T-cell (primary cell): ENCODE results near the gene HCST. TPM values are rescaled to one million over a fixed set of nuclear protein-coding genes. Genes with fewer than 3 reads are reported as not detected.

ENCODE experiments used
- ATAC-seq, 4 experiments: fragments of 200-7000 bp in 3 of 4; fragments of 150-1000 bp in 1 of 4; cut with Tn5 transposase; replicated peaks in 1 of 4; 1 replicate in 3 of 4; 2 replicates in 1 of 4; pipeline ENCODE4 v1.10.0; 2021; ENCODE audit warnings: moderate library complexity in 3 of 4, mild to moderate bottlenecking in 2 of 4, moderate number of reproducible peaks in 1 of 4
- CTCF ChIA-PET, 2 donors: fragments of 300-600 bp; sonication (Branson Sonifier 250); formaldehyde crosslinking; loops; one replicate each; lab custom pipeline; 2022; ENCODE audit warnings: antibody characterized with exemption in 2 of 2; lab: Charles Lee
- POLR2A ChIA-PET, 2 donors: fragments of 300-600 bp; sonication (Branson Sonifier 250); formaldehyde crosslinking; loops; one replicate each; lab custom pipeline; 2022; ENCODE audit warnings: antibody characterized with exemption in 2 of 2; lab: Charles Lee
- DNase-seq, 35 experiments: peaks; one replicate each; pipeline versions ENCODE4 v3.0.0 to v3.0.0-alpha.2; 2013 to 2023
- H3K27ac ChIP-seq: one replicate; pipeline ENCODE4 v1.5.1; 2013; ENCODE audit warnings: low read length
- H3K27me3 ChIP-seq, 2 experiments: replicated peaks in 1 of 2; 1 replicate in 1 of 2; 2 replicates in 1 of 2; pipeline versions ENCODE4 v1.6.1 to v1.7.0; 2013; ENCODE audit warnings: low read length in 1 of 2, mixed read lengths in 1 of 2; ENCODE audit not compliant: control insufficient read depth in 2 of 2, insufficient read depth in 2 of 2; ENCODE audit errors: extremely low read depth in 1 of 2
- H3K36me3 ChIP-seq, 2 donors: 1 replicate in 1 of 2; 2 replicates in 1 of 2; pipeline versions ENCODE4 v1.6.1 to v1.7.0; 2013; ENCODE audit warnings: low read length in 1 of 2; ENCODE audit not compliant: control insufficient read depth in 2 of 2, insufficient read depth in 1 of 2; ENCODE audit errors: extremely low read depth in 1 of 2
- H3K4me1 ChIP-seq, 2 experiments: 1 replicate in 1 of 2; 2 replicates in 1 of 2; pipeline versions ENCODE4 v1.6.1 to v1.7.0; 2013; ENCODE audit warnings: low read length in 2 of 2, mixed read lengths in 1 of 2; ENCODE audit not compliant: insufficient read depth in 2 of 2, control insufficient read depth in 1 of 2; ENCODE audit errors: extremely low read depth in 1 of 2
- H3K4me3 ChIP-seq, 2 donors: 1 replicate in 1 of 2; 2 replicates in 1 of 2; pipeline versions ENCODE4 v1.5.1 to v1.7.0; 2013; ENCODE audit warnings: mild to moderate bottlenecking in 2 of 2, low read length in 1 of 2, moderate library complexity in 1 of 2; ENCODE audit not compliant: control insufficient read depth in 1 of 2; ENCODE audit errors: extremely low read depth in 1 of 2
- H3K9me3 ChIP-seq: 2 replicates; pipeline ENCODE4 v1.7.0; 2013
- H3K27ac Mint-ChIP-seq, 2 donors: one replicate each; pipeline ENCODE4 v1.8.0; 2020 to 2021; ENCODE audit warnings: mild to moderate bottlenecking in 2 of 2, mixed read lengths in 2 of 2
- H3K27me3 Mint-ChIP-seq, 2 donors: one replicate each; pipeline ENCODE4 v1.8.0; 2021 to 2022; ENCODE audit warnings: mixed read lengths in 2 of 2
- H3K36me3 Mint-ChIP-seq: one replicate; pipeline ENCODE4 v1.8.0; 2021; ENCODE audit warnings: mixed read lengths
- H3K4me1 Mint-ChIP-seq, 3 donors: one replicate each; pipeline ENCODE4 v1.8.0; 2020 to 2022; ENCODE audit warnings: mixed read lengths in 3 of 3, mild to moderate bottlenecking in 1 of 3
- H3K4me3 Mint-ChIP-seq, 3 donors: one replicate each; pipeline ENCODE4 v1.8.0; 2020 to 2022; ENCODE audit warnings: mild to moderate bottlenecking in 3 of 3, mixed read lengths in 3 of 3, moderate library complexity in 3 of 3
- H3K9me3 Mint-ChIP-seq, 3 donors: one replicate each; pipeline ENCODE4 v1.8.0; 2020 to 2022; ENCODE audit warnings: mixed read lengths in 3 of 3
- WGBS: methylation state at CpG from one replicate; pipeline ENCODE4 v1.1.5; 2013; ENCODE audit warnings: missing lambda C conversion rate; ENCODE audit not compliant: insufficient coverage; 5-methylcytosine and 5-hydroxymethylcytosine counted together
- total RNA-seq, 35 experiments: library from RNA in 6 of 35; stranded (reverse) in 6 of 35; fragments of 120-200 nt in 1 of 35; gene quantifications; one replicate each; pipeline versions ENCODE4 v1.2.1 to v1.2.4 and lab custom pipeline; 2013 to 2026

Gene HCST
- total RNA-seq, 5 donors from 2014 or later (not counting 1 experiment from before 2014, with no cell fraction given): 60.1 to 165 (median 77.2) TPM

DNA sequence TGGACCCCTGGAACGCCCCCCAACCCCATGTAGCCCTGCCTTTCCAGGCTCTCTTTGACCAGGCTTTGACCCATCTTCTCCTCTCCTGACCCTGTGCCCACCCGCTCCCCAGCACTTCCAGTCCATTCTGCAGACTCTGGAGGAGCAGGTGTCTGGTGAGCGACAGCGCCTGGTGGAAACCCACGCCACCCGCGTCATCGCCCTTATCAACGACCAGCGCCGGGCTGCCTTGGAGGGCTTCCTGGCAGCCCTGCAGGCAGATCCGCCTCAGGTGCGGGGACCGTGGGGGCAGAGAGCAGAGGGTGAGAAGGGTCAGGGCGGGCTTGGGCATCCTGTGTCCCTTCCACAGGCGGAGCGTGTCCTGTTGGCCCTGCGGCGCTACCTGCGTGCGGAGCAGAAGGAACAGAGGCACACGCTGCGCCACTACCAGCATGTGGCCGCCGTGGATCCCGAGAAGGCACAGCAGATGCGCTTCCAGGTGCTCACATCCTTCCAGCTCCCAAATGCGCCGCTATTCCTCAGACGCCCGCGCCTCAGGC lies 27.9 kb upstream of the HCST start:
- no peaks in the 10 kb centered on the region for H3K36me3 Mint-ChIP-seq
- no peaks in the 10 kb centered on the region for H3K9me3 Mint-ChIP-seq
- Histone ChIP-seq H3K9me3 (no peaks in the 10 kb centered on the region), H3K27me3 (peaks cover 3 to 78% of the 10 kb centered on the region in 2 experiments), H3K27ac (no peak overlapping the region), H3K4me3 (no peak overlapping the region), H3K4me1 (peaks cover 0 to 13% of the 10 kb centered on the region in 2 experiments), H3K36me3 (no peaks in the 10 kb centered on the region)
- DNase-seq: no peak
- no peak overlapping the region for H3K27ac Mint-ChIP-seq
- H3K4me3 Mint-ChIP-seq: no peak overlapping the region
- ChIA-PET POLR2A (no interaction called here), CTCF (no interaction called here)
- H3K4me1 Mint-ChIP-seq: peaks cover 8 to 16% (median 9%) of the 10 kb centered on the region in 3 donors
- 91% methylated on average over 32 of the region's 32 CpGs for WGBS
- ATAC-seq: no peak
- H3K27me3 Mint-ChIP-seq: peaks cover 27 to 60% of the 10 kb centered on the region in 2 donors

DNA sequence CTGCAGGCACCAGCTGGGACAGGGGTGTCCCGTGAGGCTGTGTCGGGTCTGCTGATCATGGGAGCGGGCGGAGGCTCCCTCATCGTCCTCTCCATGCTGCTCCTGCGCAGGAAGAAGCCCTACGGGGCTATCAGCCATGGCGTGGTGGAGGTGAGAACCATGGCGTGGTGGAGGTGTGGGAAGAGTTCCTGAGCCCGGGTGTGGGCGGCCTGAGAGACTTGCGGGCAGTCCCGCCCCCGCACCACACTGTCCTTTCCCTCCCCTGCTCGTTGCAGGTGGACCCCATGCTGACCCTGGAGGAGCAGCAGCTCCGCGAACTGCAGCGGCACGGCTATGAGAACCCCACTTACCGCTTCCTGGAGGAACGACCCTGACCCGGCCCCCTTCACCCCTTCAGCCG lies 23.3 kb upstream of the HCST start:
- ChIA-PET CTCF (interaction anchor here in 1 of 2 donors (2.0 kb wide), 1 partner anchor 52 kb away, joined by 7 read pairs; no protein-coding TSS in a partner anchor), POLR2A (no interaction called here)
- H3K4me3 ChIP-seq: no peak overlapping the region
- H3K27me3 Mint-ChIP-seq: peaks cover 14 to 34% of the 10 kb centered on the region in 2 donors
- H3K27ac Mint-ChIP-seq: no peak overlapping the region
- peaks cover 9 to 20% (median 11%) of the 10 kb centered on the region in 3 donors for H3K4me1 Mint-ChIP-seq
- no peaks in the 10 kb centered on the region for H3K36me3 Mint-ChIP-seq
- 42% methylated on average over 19 of the region's 23 CpGs for WGBS
- DNase-seq (no peak), ATAC-seq (no peak)
- H3K9me3 ChIP-seq: no peaks in the 10 kb centered on the region
- peaks cover 3 to 47% of the 10 kb centered on the region in 2 experiments for H3K27me3 ChIP-seq
- no peaks in the 10 kb centered on the region for H3K9me3 Mint-ChIP-seq
- peaks cover 3 to 9% of the 10 kb centered on the region in 2 experiments for H3K4me1 ChIP-seq
- no peak overlapping the region for H3K4me3 Mint-ChIP-seq
- H3K27ac ChIP-seq: no peak overlapping the region
- no peaks in the 10 kb centered on the region for H3K36me3 ChIP-seq

DNA sequence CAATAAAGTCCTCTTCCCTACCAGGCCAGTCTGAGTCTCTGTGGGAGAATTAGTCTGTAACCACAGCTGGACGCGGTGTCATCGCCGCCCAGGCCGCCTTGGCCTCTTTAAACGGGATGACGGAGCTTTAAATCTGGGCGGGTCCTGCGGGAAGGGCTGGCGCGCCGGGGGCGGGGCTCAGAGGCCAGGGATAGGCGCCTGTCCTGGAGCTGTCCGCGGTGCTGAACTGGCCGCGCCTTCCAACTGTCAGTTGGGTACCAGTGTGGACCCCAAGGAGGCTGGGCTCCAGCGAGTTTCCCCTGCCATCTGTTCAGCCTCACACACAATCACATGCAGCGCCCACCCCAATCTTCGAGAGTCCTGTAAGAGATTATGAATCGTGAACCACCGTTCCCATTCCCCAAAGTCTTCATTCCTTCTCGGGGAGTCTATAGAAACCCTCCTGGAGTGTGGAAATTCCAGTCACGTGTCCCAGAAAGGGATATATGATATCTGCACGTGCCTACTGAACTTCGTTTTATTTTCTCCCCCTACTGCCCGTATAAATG lies 22.5 kb upstream of the HCST start:
- H3K4me1 ChIP-seq: peaks cover 3 to 9% of the 10 kb centered on the region in 2 experiments
- DNase-seq: peak in 34 of 35 experiments; percentile 21 to 84 (median 58)
- Mint-ChIP-seq H3K27me3 (peaks cover 14 to 30% of the 10 kb centered on the region in 2 donors), H3K4me1 (peaks cover 9 to 20% (median 11%) of the 10 kb centered on the region in 3 donors), H3K36me3 (no peaks in the 10 kb centered on the region), H3K4me3 (no peak overlapping the region), H3K9me3 (no peaks in the 10 kb centered on the region), H3K27ac (no peak overlapping the region)
- no peak overlapping the region for H3K27ac ChIP-seq
- under 1% methylated on average over 18 of the region's 28 CpGs for WGBS
- ChIA-PET CTCF (interaction anchor here in 1 of 2 donors (0.7 to 2.0 kb wide), 2 partner anchors 50 to 51 kb away, joined by 4 to 7 read pairs; no protein-coding TSS in a partner anchor), POLR2A (no interaction called here)
- no peaks in the 10 kb centered on the region for H3K36me3 ChIP-seq
- peak; percentile 58 to 68 (median 62) for ATAC-seq
- no peaks in the 10 kb centered on the region for H3K9me3 ChIP-seq
- H3K4me3 ChIP-seq: no peak overlapping the region
- H3K27me3 ChIP-seq: peaks cover 3 to 43% of the 10 kb centered on the region in 2 experiments

GRCh38 chr19:35882114-35882832 lies 20.1 kb upstream of the HCST start:
- ChIA-PET POLR2A (interaction anchor here in 1 of 2 donors (0.9 kb wide), 1 partner anchor 233 kb away, joined by 4 read pairs; the partner anchor contains the start of genes POLR2I and TBCB), CTCF (interaction anchor here (0.6 to 4.0 kb wide), 8 partner anchors 12 to 134 kb away, joined by 3 to 24 read pairs (median 3); partner anchors contain the start of genes LIN37 (in 1 of the 2) and NFKBID (in 1 of the 2))
- H3K4me1 ChIP-seq: peaks cover 3 to 9% of the 10 kb centered on the region in 2 experiments
- Mint-ChIP-seq H3K36me3 (peaks cover 11% of the 10 kb centered on the region), H3K27ac (peak overlapping the region in 1 of 2 donors; percentile 31), H3K9me3 (no peaks in the 10 kb centered on the region), H3K4me3 (no peak overlapping the region), H3K27me3 (peaks cover 14 to 19% of the 10 kb centered on the region in 2 donors), H3K4me1 (peaks cover 9 to 20% (median 11%) of the 10 kb centered on the region in 3 donors)
- H3K4me3 ChIP-seq: no peak overlapping the region
- peaks cover 0 to 3% of the 10 kb centered on the region in 2 donors for H3K36me3 ChIP-seq
- DNase-seq: peak in 16 of 35 experiments; percentile 18 to 84 (median 36)
- H3K27me3 ChIP-seq: peaks cover 3 to 34% of the 10 kb centered on the region in 2 experiments
- ATAC-seq: peak; percentile 54 to 65 (median 60)
- H3K9me3 ChIP-seq: no peaks in the 10 kb centered on the region
- WGBS: 45% methylated on average over 5 of the region's 8 CpGs
- H3K27ac ChIP-seq: no peak overlapping the region

DNA sequence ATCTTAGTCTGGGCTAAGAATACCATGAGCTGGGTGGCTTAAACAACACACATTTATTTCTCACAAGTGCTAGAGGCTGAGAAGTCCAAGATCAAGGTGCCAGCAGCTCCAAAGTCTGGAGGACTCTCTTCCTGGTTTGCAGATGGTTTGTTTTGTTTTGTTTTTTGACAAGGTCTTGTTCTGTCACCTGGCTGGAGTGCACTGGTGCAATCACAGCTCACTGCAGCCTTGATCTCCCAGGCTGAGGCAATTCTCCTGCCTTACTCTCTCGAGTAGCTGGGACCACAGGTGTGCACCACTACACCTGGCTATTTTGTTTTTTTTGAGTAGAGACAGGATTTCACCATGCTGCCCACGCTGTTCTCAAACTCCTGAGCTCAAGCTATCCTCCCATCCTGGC lies 18.4 kb upstream of the HCST start:
- POLR2A ChIA-PET: interaction anchor here in 1 of 2 donors (0.6 kb wide), 1 partner anchor 19 kb away, joined by 3 read pairs; no protein-coding TSS in a partner anchor
- ATAC-seq: no peak
- H3K27ac Mint-ChIP-seq: peak overlapping the region in 1 of 2 donors; percentile 22

More for the DNA sequence above, 18.4 kb upstream of the HCST start:
- peaks cover 1 to 18% of the 10 kb centered on the region in 2 experiments for H3K27me3 ChIP-seq
- H3K27ac ChIP-seq: no peak overlapping the region
- H3K9me3 ChIP-seq: no peaks in the 10 kb centered on the region
- no CpG with 5 or more reads among the region's 2 CpGs for WGBS
- Mint-ChIP-seq H3K36me3 (peaks cover 22% of the 10 kb centered on the region), H3K4me3 (no peak overlapping the region), H3K4me1 (peaks cover 9 to 23% (median 13%) of the 10 kb centered on the region in 3 donors), H3K27me3 (peaks cover 7 to 9% of the 10 kb centered on the region in 2 donors), H3K9me3 (no peaks in the 10 kb centered on the region)
- DNase-seq: no peak
- CTCF ChIA-PET: interaction anchor here (0.5 to 4.0 kb wide), 6 partner anchors 9 to 172 kb away, joined by 3 to 24 read pairs (median 6); no protein-coding TSS in a partner anchor
- no peak overlapping the region for H3K4me3 ChIP-seq
- peaks cover 3 to 9% of the 10 kb centered on the region in 2 experiments for H3K4me1 ChIP-seq
- H3K36me3 ChIP-seq: peaks cover 12 to 19% of the 10 kb centered on the region in 2 donors
